ENCODE data around the gene ALG5. TPM values are rescaled to one million over a fixed set of nuclear protein-coding genes. Genes with fewer than 3 reads are reported as not detected.

Gene ALG5
- polyA plus RNA-seq, 2 donors, result 17.0 to 26.2 TPM

DNA sequence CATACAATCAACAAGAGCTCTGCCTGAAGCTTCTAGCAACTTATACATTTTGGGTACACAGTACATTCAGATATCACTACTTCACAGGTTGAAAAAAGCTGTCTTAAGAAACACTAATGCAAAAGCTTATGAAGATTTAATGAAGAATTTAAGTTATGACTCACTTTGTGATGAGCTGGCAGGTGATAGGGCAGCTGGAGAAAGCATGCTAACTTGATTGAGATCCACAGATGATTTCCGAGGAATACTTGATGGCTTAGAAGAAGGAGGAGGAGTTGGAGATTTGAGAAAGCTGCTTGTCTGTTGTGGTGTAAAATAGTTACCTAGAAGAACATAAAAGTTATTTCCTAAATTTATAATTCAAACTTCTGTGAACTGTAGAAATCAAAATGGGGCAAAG lies 24.7 kb upstream of the ALG5 start:
- 60 to 77% methylated on average over 1 of the region's 1 CpG for WGBS, 2 donors
- Histone ChIP-seq H3K4me1 (ENCODE audit: control insufficient read depth in 2 of 2, insufficient read depth in 2 of 2, low read length in 1 of 2) (no peaks in the 10 kb centered on the region), H3K27me3 (ENCODE audit: control insufficient read depth in 1 of 2, insufficient read depth in 2 of 2, low read length in 2 of 2) (no peaks in the 10 kb centered on the region), H3K27ac (ENCODE audit: low read depth in 2 of 2, low read length in 1 of 2) (no peak overlapping the region), H3K36me3 (ENCODE audit: control insufficient read depth in 2 of 2, insufficient read depth in 2 of 2, low read length in 1 of 2) (peaks cover 5 to 6% of the 10 kb centered on the region in 2 donors), H3K4me3 (ENCODE audit: low read depth in 1 of 2, low read length in 2 of 2) (no peak overlapping the region), H3K9me3 (ENCODE audit: control insufficient read depth in 2 of 2, insufficient read depth in 1 of 2, low read depth in 1 of 2, low read length in 1 of 2) (no peaks in the 10 kb centered on the region)

DNA sequence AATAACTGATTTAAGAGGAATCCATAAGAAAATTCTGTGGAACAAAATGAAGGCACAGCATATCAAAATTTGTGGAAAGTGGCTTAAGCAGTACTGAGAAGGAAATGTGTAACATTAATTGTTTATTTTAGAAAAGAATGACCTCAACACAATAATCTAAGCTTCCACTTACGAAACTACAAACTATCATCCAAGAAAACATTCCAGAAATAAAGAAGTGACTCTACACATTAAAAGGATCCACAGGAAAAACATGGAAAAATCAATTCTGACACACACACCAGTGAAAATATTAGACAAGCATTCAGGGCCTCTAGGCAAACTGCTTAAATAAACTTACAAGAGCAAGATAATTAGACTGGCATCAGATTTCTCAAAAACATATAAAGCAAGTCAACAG lies 15.5 kb upstream of the ALG5 start:
- no peaks in the 10 kb centered on the region for H3K9me3 ChIP-seq (ENCODE audit: control insufficient read depth in 2 of 2, insufficient read depth in 1 of 2, low read depth in 1 of 2, low read length in 1 of 2)
- WGBS, 2 donors, result 76 to 80% methylated on average over 1 of the region's 1 CpG
- H3K27ac ChIP-seq (ENCODE audit: low read depth in 2 of 2, low read length in 1 of 2), result no peak overlapping the region
- H3K4me3 ChIP-seq (ENCODE audit: low read depth in 1 of 2, low read length in 2 of 2), result no peak overlapping the region
- no peaks in the 10 kb centered on the region for H3K4me1 ChIP-seq (ENCODE audit: control insufficient read depth in 2 of 2, insufficient read depth in 2 of 2, low read length in 1 of 2)
- H3K36me3 ChIP-seq (ENCODE audit: control insufficient read depth in 2 of 2, insufficient read depth in 2 of 2, low read length in 1 of 2), result peaks cover 3 to 5% of the 10 kb centered on the region in 2 donors
- no peaks in the 10 kb centered on the region for H3K27me3 ChIP-seq (ENCODE audit: control insufficient read depth in 1 of 2, insufficient read depth in 2 of 2, low read length in 2 of 2)

GRCh38 chr13:37011788-37012187 lies 12.6 kb upstream of the ALG5 start:
- H3K27me3 ChIP-seq (ENCODE audit: control insufficient read depth in 1 of 2, insufficient read depth in 2 of 2, low read length in 2 of 2), result no peaks in the 10 kb centered on the region
- no peaks in the 10 kb centered on the region for H3K9me3 ChIP-seq (ENCODE audit: control insufficient read depth in 2 of 2, insufficient read depth in 1 of 2, low read depth in 1 of 2, low read length in 1 of 2)
- peaks cover 4 to 5% of the 10 kb centered on the region in 2 donors for H3K36me3 ChIP-seq (ENCODE audit: control insufficient read depth in 2 of 2, insufficient read depth in 2 of 2, low read length in 1 of 2)
- 56 to 81% methylated on average over 2 of the region's 2 CpGs for WGBS, 2 donors
- no peak overlapping the region for H3K4me3 ChIP-seq (ENCODE audit: low read depth in 1 of 2, low read length in 2 of 2)
- H3K4me1 ChIP-seq (ENCODE audit: control insufficient read depth in 2 of 2, insufficient read depth in 2 of 2, low read length in 1 of 2), result no peaks in the 10 kb centered on the region
- no peak overlapping the region for H3K27ac ChIP-seq (ENCODE audit: low read depth in 2 of 2, low read length in 1 of 2)

DNA sequence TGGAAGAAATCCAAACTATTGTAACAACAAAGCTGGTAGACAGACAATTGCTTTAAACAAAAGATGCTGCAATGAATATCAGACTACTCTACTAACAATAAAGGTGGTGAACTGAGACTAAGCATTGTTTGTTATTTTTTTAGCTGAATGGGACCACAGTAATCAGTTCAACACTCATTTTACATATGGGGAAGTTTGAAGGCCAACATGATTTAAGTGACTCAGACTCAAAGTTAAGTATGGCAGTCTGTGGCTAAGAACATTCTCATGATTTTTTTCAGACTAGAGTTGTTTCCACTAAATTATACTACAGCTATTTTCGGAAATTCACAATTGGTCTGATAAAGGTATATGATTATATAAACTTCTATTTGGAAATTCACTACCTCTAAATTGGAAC lies 11.9 kb upstream of the ALG5 start:
- 72 to 88% methylated on average over 1 of the region's 1 CpG for WGBS, 2 donors
- H3K4me1 ChIP-seq (ENCODE audit: control insufficient read depth in 2 of 2, insufficient read depth in 2 of 2, low read length in 1 of 2), result no peaks in the 10 kb centered on the region
- H3K27me3 ChIP-seq (ENCODE audit: control insufficient read depth in 1 of 2, insufficient read depth in 2 of 2, low read length in 2 of 2), result no peaks in the 10 kb centered on the region
- H3K9me3 ChIP-seq (ENCODE audit: control insufficient read depth in 2 of 2, insufficient read depth in 1 of 2, low read depth in 1 of 2, low read length in 1 of 2), result no peaks in the 10 kb centered on the region
- H3K27ac ChIP-seq (ENCODE audit: low read depth in 2 of 2, low read length in 1 of 2), result no peak overlapping the region
- H3K4me3 ChIP-seq (ENCODE audit: low read depth in 1 of 2, low read length in 2 of 2), result no peak overlapping the region
- peaks cover 4 to 5% of the 10 kb centered on the region in 2 donors for H3K36me3 ChIP-seq (ENCODE audit: control insufficient read depth in 2 of 2, insufficient read depth in 2 of 2, low read length in 1 of 2)

DNA sequence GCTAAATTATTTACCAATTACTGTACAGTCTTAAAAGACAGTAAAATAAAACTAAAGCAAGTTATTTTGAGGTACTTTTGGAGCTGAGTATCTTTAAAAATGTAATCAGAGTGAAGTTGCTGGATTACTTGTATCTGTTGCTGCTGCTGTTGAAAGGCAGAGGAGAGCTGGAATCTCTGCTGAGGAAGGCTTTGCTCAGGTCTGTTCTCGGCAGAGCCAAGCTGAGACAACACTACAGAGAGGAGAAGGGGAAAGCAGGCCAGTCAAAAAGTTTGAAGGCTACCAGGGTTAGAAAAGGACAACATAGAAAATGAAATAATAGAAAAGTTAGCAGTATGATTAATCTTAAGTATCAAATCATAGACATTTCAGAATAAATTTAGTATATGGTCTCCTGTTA lies 11.3 kb upstream of the ALG5 start:
- H3K36me3 ChIP-seq (ENCODE audit: control insufficient read depth in 2 of 2, insufficient read depth in 2 of 2, low read length in 1 of 2), result peaks cover 4 to 5% of the 10 kb centered on the region in 2 donors

DNA sequence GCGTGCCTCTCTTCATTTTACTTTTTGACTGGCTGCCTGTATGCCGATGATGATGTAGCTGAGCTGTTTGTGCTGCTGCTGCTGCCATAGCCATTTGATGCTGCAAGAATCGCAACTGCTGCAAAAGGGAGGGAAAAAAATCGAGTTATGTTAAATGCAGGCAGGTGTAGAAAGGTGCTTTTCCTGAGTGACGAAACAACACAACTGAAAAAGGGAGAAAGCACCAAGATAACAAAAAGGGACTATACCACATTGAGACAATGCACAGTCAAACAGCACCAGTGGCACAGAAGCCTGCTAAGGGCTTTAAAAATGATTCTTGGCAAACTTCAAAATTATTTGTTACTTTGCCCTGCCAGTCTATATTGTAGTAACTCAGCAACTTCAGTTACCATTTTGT lies 10.6 kb upstream of the ALG5 start:
- peaks cover 4 to 5% of the 10 kb centered on the region in 2 donors for H3K36me3 ChIP-seq (ENCODE audit: control insufficient read depth in 2 of 2, insufficient read depth in 2 of 2, low read length in 1 of 2)
- H3K27me3 ChIP-seq (ENCODE audit: control insufficient read depth in 1 of 2, insufficient read depth in 2 of 2, low read length in 2 of 2), result no peaks in the 10 kb centered on the region
- H3K4me3 ChIP-seq (ENCODE audit: low read depth in 1 of 2, low read length in 2 of 2), result no peak overlapping the region
- H3K9me3 ChIP-seq (ENCODE audit: control insufficient read depth in 2 of 2, insufficient read depth in 1 of 2, low read depth in 1 of 2, low read length in 1 of 2), result no peaks in the 10 kb centered on the region
- no peaks in the 10 kb centered on the region for H3K4me1 ChIP-seq (ENCODE audit: control insufficient read depth in 2 of 2, insufficient read depth in 2 of 2, low read length in 1 of 2)
- WGBS, 2 donors, result 85 to 89% methylated on average over 5 of the region's 5 CpGs
- no peak overlapping the region for H3K27ac ChIP-seq (ENCODE audit: low read depth in 2 of 2, low read length in 1 of 2)

More for the DNA sequence above, 11.3 kb upstream of the ALG5 start:
- H3K9me3 ChIP-seq (ENCODE audit: control insufficient read depth in 2 of 2, insufficient read depth in 1 of 2, low read depth in 1 of 2, low read length in 1 of 2), result no peaks in the 10 kb centered on the region
- H3K27ac ChIP-seq (ENCODE audit: low read depth in 2 of 2, low read length in 1 of 2), result no peak overlapping the region
- 86 to 92% methylated on average over 1 of the region's 1 CpG for WGBS, 2 donors
- H3K4me3 ChIP-seq (ENCODE audit: low read depth in 1 of 2, low read length in 2 of 2), result no peak overlapping the region
- H3K27me3 ChIP-seq (ENCODE audit: control insufficient read depth in 1 of 2, insufficient read depth in 2 of 2, low read length in 2 of 2), result no peaks in the 10 kb centered on the region
- H3K4me1 ChIP-seq (ENCODE audit: control insufficient read depth in 2 of 2, insufficient read depth in 2 of 2, low read length in 1 of 2), result no peaks in the 10 kb centered on the region

GRCh38 chr13:37001921-37002250 lies 2.7 kb upstream of the ALG5 start:
- no peaks in the 10 kb centered on the region for H3K9me3 ChIP-seq (ENCODE audit: control insufficient read depth in 2 of 2, insufficient read depth in 1 of 2, low read depth in 1 of 2, low read length in 1 of 2)
- H3K36me3 ChIP-seq (ENCODE audit: control insufficient read depth in 2 of 2, insufficient read depth in 2 of 2, low read length in 1 of 2), result no peaks in the 10 kb centered on the region
- H3K4me3 ChIP-seq (ENCODE audit: low read depth in 1 of 2, low read length in 2 of 2), result no peak overlapping the region
- 30% methylated on average over 3 of the region's 3 CpGs for WGBS, 2 donors
- no peak overlapping the region for H3K27ac ChIP-seq (ENCODE audit: low read depth in 2 of 2, low read length in 1 of 2)
- no peaks in the 10 kb centered on the region for H3K27me3 ChIP-seq (ENCODE audit: control insufficient read depth in 1 of 2, insufficient read depth in 2 of 2, low read length in 2 of 2)
- H3K4me1 ChIP-seq (ENCODE audit: control insufficient read depth in 2 of 2, insufficient read depth in 2 of 2, low read length in 1 of 2), result peaks cover 2% of the 10 kb centered on the region in 2 donors

GRCh38 chr13:36998624-36999041 lies 507 bp downstream of the ALG5 start:
- H3K27ac ChIP-seq (ENCODE audit: low read depth in 2 of 2, low read length in 1 of 2), result peak overlapping the region in 1 of 2 donors; percentile 88
- H3K4me3 ChIP-seq (ENCODE audit: low read depth in 1 of 2, low read length in 2 of 2), result peak overlapping the region; percentile 84 to 93
- peaks cover 0 to 4% of the 10 kb centered on the region in 2 donors for H3K36me3 ChIP-seq (ENCODE audit: control insufficient read depth in 2 of 2, insufficient read depth in 2 of 2, low read length in 1 of 2)
- no peaks in the 10 kb centered on the region for H3K9me3 ChIP-seq (ENCODE audit: control insufficient read depth in 2 of 2, insufficient read depth in 1 of 2, low read depth in 1 of 2, low read length in 1 of 2)
- no peaks in the 10 kb centered on the region for H3K27me3 ChIP-seq (ENCODE audit: control insufficient read depth in 1 of 2, insufficient read depth in 2 of 2, low read length in 2 of 2)
- WGBS, 2 donors, result 1% methylated on average over 21 of the region's 21 CpGs
- peaks cover 2% of the 10 kb centered on the region in 2 donors for H3K4me1 ChIP-seq (ENCODE audit: control insufficient read depth in 2 of 2, insufficient read depth in 2 of 2, low read length in 1 of 2)

- H3K4me3 ChIP-seq (ENCODE audit: low read depth in 1 of 2, low read length in 2 of 2), result peak overlapping the region; percentile 84 to 93
- no peak overlapping the region for H3K27ac ChIP-seq (ENCODE audit: low read depth in 2 of 2, low read length in 1 of 2)
- H3K9me3 ChIP-seq (ENCODE audit: control insufficient read depth in 2 of 2, insufficient read depth in 1 of 2, low read depth in 1 of 2, low read length in 1 of 2), result no peaks in the 10 kb centered on the region
- peaks cover 2% of the 10 kb centered on the region in 2 donors for H3K4me1 ChIP-seq (ENCODE audit: control insufficient read depth in 2 of 2, insufficient read depth in 2 of 2, low read length in 1 of 2)
- no peaks in the 10 kb centered on the region for H3K27me3 ChIP-seq (ENCODE audit: control insufficient read depth in 1 of 2, insufficient read depth in 2 of 2, low read length in 2 of 2)
- peaks cover 5 to 8% of the 10 kb centered on the region in 2 donors for H3K36me3 ChIP-seq (ENCODE audit: control insufficient read depth in 2 of 2, insufficient read depth in 2 of 2, low read length in 1 of 2)
- WGBS, 2 donors, result 46 to 57% methylated on average over 6 of the region's 6 CpGs
Measured at GRCh38 chr13:36997716-36998427, 1.3 kb downstream of the ALG5 start.

GRCh38 chr13:36992362-36992761 lies 6.8 kb downstream of the ALG5 start:
- Histone ChIP-seq H3K9me3 (ENCODE audit: control insufficient read depth in 2 of 2, insufficient read depth in 1 of 2, low read depth in 1 of 2, low read length in 1 of 2) (no peaks in the 10 kb centered on the region), H3K4me3 (ENCODE audit: low read depth in 1 of 2, low read length in 2 of 2) (no peak overlapping the region), H3K27me3 (ENCODE audit: control insufficient read depth in 1 of 2, insufficient read depth in 2 of 2, low read length in 2 of 2) (no peaks in the 10 kb centered on the region), H3K4me1 (ENCODE audit: control insufficient read depth in 2 of 2, insufficient read depth in 2 of 2, low read length in 1 of 2) (peaks cover 0 to 1% of the 10 kb centered on the region in 2 donors), H3K27ac (ENCODE audit: low read depth in 2 of 2, low read length in 1 of 2) (no peak overlapping the region), H3K36me3 (ENCODE audit: control insufficient read depth in 2 of 2, insufficient read depth in 2 of 2, low read length in 1 of 2) (peaks cover 19 to 29% of the 10 kb centered on the region in 2 donors)
- WGBS, 2 donors, result 96 to 97% methylated on average over 4 of the region's 4 CpGs

Data from esophagus (tissue), 2 donors.